VCaP (cell line): ENCODE results near the gene NAXD.
A peak's percentile ranks its signal among the peaks of the same experiment; 100 is the strongest.

Source experiments
- H3K27ac ChIP-seq: fragments of 450-650 bp; 2 replicates; pipeline ENCODE4 v1.5.1; 2017
- TF ChIP-seq, protein P1 (sequence below): fragments of 450-650 bp; conservative IDR thresholded peaks from 2 replicates; pipeline ENCODE4 v1.5.1; 2017; ENCODE audit warnings: mild to moderate bottlenecking, moderate library complexity

The NAXD gene

DNA sequence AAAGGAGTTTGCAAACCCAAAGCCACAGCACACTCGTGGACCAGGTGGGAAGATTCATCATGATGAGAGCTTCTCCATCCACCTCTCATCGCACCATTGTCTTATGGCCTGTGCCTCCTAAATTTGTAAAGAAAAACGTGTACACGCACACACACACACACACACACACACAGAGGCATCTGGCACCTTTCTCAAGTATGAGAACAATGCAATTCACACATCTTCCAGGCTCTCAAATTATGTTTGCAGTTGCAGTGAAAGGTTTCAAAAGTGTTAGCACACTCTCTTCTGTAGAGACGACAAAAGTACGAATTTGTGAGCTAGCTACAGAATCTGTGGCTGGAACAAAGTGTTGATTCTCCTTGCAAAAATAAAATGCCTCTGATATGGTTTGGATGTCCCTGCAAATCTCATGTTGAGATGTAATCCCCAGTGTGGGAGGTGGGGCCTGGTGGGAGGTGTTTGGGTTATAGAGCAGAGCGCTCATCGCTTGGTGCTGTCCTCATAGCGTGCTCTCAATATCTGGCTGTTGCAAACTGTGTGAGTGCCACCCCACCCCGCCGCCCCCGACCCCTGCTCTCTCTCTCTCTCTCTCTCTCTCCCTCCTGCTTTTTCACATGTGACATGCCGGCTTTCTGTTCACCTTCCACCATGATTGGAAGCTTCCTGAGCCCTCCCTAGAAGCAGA lies 32.0 kb upstream of the NAXD start:
- TF ChIP-seq, protein P1, sequence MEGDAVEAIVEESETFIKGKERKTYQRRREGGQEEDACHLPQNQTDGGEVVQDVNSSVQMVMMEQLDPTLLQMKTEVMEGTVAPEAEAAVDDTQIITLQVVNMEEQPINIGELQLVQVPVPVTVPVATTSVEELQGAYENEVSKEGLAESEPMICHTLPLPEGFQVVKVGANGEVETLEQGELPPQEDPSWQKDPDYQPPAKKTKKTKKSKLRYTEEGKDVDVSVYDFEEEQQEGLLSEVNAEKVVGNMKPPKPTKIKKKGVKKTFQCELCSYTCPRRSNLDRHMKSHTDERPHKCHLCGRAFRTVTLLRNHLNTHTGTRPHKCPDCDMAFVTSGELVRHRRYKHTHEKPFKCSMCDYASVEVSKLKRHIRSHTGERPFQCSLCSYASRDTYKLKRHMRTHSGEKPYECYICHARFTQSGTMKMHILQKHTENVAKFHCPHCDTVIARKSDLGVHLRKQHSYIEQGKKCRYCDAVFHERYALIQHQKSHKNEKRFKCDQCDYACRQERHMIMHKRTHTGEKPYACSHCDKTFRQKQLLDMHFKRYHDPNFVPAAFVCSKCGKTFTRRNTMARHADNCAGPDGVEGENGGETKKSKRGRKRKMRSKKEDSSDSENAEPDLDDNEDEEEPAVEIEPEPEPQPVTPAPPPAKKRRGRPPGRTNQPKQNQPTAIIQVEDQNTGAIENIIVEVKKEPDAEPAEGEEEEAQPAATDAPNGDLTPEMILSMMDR: no peak
- no peak overlapping the region for H3K27ac ChIP-seq

DNA sequence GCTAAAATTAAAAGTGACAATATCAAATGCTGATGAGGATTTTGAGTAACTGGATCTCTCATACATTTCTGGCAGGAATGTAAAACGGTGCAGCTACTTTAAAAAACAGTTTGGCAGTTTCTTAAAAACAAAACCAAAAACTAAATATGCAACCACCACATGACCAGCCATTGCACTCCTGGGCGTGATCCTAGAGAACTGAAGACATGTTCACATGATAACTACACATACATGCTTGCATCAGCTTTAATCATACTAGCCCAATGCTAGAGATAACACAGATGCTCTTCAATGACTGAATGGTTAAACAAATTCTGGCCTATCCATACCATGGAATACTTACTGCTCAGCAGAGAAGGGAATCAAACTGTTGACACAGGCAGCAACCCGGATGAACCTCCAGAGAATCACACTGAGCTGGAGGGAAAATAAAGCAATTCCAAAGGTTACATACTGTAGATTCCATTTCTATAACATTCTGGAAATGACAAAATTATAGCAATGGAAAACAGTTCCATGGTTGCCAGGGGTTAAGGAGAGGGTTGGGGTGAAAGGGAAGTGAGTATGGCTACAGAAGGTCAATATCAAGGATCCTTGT lies 25.5 kb upstream of the NAXD start:
- no peak overlapping the region for H3K27ac ChIP-seq
- TF ChIP-seq, protein P1: no peak; the same call in 1 of the 2 replicates

DNA sequence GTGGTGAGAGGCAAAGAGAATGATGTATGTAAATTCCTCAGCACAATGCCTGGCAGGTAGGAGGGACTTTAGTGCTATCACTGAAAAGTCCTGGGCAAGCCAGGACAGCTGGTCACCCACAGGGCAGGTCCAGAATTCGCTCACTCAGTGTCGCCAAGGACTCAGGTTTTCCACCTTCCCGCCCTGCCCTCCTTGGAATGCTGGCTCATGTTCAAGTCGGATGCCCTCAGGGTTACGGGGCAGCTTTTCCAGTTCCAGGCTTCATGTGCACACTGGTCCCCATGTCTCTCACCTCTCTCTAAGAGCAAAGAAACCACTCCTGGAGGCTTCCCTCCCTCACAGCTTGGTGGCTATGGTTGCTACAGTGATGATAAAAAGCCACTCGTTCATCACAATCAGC lies 24.8 kb upstream of the NAXD start:
- H3K27ac ChIP-seq: no peak overlapping the region
- TF ChIP-seq, protein P1: no peak; the same call in 1 of the 2 replicates

DNA sequence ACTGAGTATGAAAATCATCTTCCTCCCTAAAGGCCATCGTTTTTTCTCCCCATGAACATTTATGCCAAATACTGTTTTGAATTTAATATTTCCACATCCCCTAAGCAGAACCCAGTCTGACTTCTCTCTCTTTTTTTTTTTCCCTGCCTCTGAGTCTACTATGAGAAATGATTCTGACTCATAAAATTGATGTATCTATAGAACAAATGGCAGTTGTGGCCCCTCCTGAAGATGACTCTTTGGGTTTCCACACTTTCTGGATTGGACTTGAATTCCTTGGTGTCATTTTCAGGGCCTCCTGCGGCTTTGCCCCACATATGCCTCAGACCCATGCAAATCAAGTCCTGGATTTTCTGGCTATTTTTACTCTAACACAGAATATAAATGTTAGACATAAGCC lies 22.7 kb upstream of the NAXD start:
- no peak overlapping the region for H3K27ac ChIP-seq
- TF ChIP-seq, protein P1: no peak

DNA sequence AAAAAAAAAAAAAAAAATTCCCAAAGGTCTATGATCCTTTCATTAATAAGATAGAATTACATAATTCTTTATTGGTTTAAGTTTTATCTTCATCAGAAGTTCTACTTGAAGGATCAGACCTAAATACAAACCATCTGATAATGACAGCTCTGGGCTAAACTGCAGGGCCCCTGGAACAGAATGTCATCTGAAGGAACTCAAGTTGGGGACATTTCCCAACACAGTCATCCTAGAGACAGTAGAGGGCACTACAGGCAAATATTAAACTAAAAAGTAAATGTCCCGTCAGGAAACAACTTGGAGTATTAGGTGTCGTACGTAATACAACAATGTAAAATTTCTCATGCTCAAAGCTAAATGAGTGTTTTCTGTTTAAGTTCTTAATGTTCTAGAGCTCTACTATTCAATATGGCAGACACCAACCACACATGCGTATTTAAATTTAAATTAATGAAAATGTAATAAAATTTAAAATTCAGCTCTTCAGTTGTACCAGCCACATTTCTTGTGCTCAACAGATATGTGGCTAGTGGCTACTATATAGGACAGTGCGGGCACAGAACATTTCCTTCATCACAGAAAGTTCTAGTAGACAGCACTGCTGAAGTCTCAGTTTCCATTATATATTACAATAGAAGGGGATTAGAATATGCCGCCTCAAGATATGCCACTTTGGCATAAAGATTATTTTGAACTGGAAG lies 21.8 kb upstream of the NAXD start:
- TF ChIP-seq, protein P1: peak; percentile 100
- 0 out of 2 replicates have a peak overlapping the region, but pooled peaks have one; percentile 0 for H3K27ac ChIP-seq

DNA sequence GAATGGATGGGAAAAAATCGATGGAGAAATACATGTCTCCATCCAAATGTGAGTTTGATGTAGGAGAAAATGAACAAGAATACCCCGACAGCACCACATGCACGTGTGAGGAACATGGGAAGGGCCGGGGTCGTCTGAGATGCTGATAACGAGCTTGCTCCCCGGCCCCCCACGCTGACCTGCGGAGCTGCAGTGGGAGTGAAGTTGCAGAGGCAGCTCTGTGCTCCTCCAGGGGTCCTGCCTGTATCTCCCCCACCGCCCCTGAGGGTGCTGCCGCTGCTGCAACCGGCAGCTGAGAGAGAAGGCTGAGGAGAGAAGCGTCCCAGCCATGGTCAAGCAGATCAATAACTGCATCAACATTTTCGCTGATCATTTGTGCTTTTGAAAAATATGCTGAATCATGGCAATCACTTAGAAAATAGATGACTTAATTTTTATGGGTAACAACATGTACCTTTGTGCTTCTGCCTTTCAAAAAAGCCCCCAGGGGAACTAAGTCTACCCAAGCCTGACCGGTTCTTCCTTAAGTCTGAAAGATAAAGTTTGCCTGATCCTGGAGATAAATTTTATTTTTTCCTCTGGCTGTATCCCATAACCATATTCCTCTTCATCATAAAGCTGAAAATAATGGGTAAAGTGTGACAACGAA lies 18.2 kb upstream of the NAXD start:
- H3K27ac ChIP-seq: peak overlapping the region; percentile 78

More for the DNA sequence above, 18.2 kb upstream of the NAXD start:
- TF ChIP-seq, protein P1: no peak
